GM11168 (cell line): Measurements from ENCODE around the gene RIMS4.

ENCODE experiments used
- in situ Hi-C: fragments of 300-500 bp; cut with MboI; formaldehyde crosslinking; loops from one replicate; pipeline ENCODE4 v1.12.0; 2022; ENCODE audit warnings: low sequenced_read_pairs; ENCODE audit not compliant: unreplicated experiment

RIMS4 gene

GRCh38 chr20:44745598-44746366 lies 64.6 kb downstream of the RIMS4 start, which contains the start of gene KCNK15:
KCNK15 (plus strand) TSS chr20:44745865; CDS start chr20:44745911, 46 bp downstream.
- in situ Hi-C loops = loop anchor here (10.0 kb wide), 1 partner anchor 119 kb away; no protein-coding TSS in a partner anchor

GRCh38 chr20:44745122-44745597 lies 65.2 kb downstream of the RIMS4 start:
- in situ Hi-C loops = loop anchor here (10.0 kb wide), 1 partner anchor 120 kb away; no protein-coding TSS in a partner anchor

- in situ Hi-C loops = loop anchor here (10.0 kb wide), 1 partner anchor 121 kb away; no protein-coding TSS in a partner anchor
Measured at GRCh38 chr20:44743916-44744655, 66.3 kb downstream of the RIMS4 start.

GRCh38 chr20:44743080-44743701 lies 67.2 kb downstream of the RIMS4 start:
- in situ Hi-C loops = loop anchor here (10.0 kb wide), 1 partner anchor 122 kb away; no protein-coding TSS in a partner anchor

GRCh38 chr20:44742304-44743079 lies 67.9 kb downstream of the RIMS4 start:
- in situ Hi-C loops = loop anchor here (10.0 kb wide), 1 partner anchor 122 kb away; no protein-coding TSS in a partner anchor

- in situ Hi-C loops = loop anchor here (10.0 kb wide), 1 partner anchor 125 kb away; no protein-coding TSS in a partner anchor
Measured at GRCh38 chr20:44739942-44740341, 70.4 kb downstream of the RIMS4 start.

GRCh38 chr20:44738813-44739477 lies 71.4 kb downstream of the RIMS4 start:
- in situ Hi-C loops = no loop called here

GRCh38 chr20:44737116-44737515 lies 73.2 kb downstream of the RIMS4 start:
- in situ Hi-C loops = no loop called here

- in situ Hi-C loops = no loop called here
Measured at GRCh38 chr20:44736170-44737021, 74.0 kb downstream of the RIMS4 start.

GRCh38 chr20:44735816-44736169 lies 74.6 kb downstream of the RIMS4 start:
- in situ Hi-C loops = no loop called here

- in situ Hi-C loops = loop anchor here (5.0 kb wide), 1 partner anchor 48 kb away; no protein-coding TSS in a partner anchor
Measured at GRCh38 chr20:44734938-44735337, 75.4 kb downstream of the RIMS4 start.

GRCh38 chr20:44733341-44734069 lies 76.8 kb downstream of the RIMS4 start:
- in situ Hi-C loops = loop anchor here (5.0 kb wide), 1 partner anchor 46 kb away; no protein-coding TSS in a partner anchor

- in situ Hi-C loops = loop anchor here (5.0 kb wide), 1 partner anchor 45 kb away; no protein-coding TSS in a partner anchor
Measured at GRCh38 chr20:44732327-44732726, 78.0 kb downstream of the RIMS4 start.

GRCh38 chr20:44731657-44732056 lies 78.7 kb downstream of the RIMS4 start:
- in situ Hi-C loops = loop anchor here (5.0 kb wide), 1 partner anchor 44 kb away; no protein-coding TSS in a partner anchor

- in situ Hi-C loops = loop anchor here (5.0 kb wide), 1 partner anchor 43 kb away; no protein-coding TSS in a partner anchor
Measured at GRCh38 chr20:44730441-44730840, 79.9 kb downstream of the RIMS4 start.

- in situ Hi-C loops = no loop called here
Measured at GRCh38 chr20:44728801-44729443, 81.4 kb downstream of the RIMS4 start.

GRCh38 chr20:44727651-44728050 lies 82.7 kb downstream of the RIMS4 start:
- in situ Hi-C loops = no loop called here
